ENCODE results near the gene KCNQ1.

The KCNQ1 gene

DNA sequence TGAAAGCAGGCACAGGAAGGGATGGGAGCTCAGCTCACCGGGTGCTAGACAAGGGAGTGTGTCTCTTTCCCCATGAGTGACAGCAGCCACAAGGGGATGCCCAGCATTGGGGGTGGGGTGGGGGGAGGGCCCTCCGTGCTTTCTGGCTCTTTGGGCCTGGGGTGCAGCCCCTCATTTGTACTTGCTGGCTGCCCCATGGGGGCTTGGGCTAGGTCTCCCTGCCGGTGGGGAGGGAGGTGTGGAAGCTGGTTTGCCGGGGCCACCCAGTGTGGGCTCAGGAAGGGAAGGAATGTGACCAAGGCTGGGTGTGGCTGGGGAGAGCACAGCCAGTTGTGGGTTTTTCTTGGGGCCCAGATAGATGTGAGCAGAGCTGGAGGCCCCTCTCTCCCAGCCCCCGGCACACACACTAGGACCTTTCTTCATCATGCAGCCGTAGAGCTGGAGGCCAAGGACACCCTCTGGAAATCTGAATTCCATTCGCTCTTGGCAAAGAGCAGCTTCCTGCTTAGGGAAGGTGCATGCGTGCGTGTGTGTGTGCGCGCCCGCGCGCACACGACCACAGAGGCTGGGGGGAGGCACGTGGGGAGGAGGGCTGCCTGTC, 229.2 kb downstream of the KCNQ1 start:
- H3K27ac ChIP-seq (ENCODE audit: low read depth, low read length), result no peak overlapping the region
- H3K9ac ChIP-seq (ENCODE audit: low read depth, low read length), result no peak overlapping the region
- H3K4me3 ChIP-seq (ENCODE audit: low read depth, low read length), result no peak overlapping the region
- no peaks in the 10 kb centered on the region for H3K36me3 ChIP-seq (ENCODE audit: control insufficient read depth, insufficient read depth, low read length)
- no peaks in the 10 kb centered on the region for H3K27me3 ChIP-seq (ENCODE audit: control insufficient read depth, insufficient read depth, low read length)
- no peaks in the 10 kb centered on the region for H3K9me3 ChIP-seq (ENCODE audit: control insufficient read depth, insufficient read depth, low read length)
- H3K4me1 ChIP-seq (ENCODE audit: control insufficient read depth, insufficient read depth, low read length), result peaks cover 7% of the 10 kb centered on the region; the same call in 1 of the 2 replicates

DNA sequence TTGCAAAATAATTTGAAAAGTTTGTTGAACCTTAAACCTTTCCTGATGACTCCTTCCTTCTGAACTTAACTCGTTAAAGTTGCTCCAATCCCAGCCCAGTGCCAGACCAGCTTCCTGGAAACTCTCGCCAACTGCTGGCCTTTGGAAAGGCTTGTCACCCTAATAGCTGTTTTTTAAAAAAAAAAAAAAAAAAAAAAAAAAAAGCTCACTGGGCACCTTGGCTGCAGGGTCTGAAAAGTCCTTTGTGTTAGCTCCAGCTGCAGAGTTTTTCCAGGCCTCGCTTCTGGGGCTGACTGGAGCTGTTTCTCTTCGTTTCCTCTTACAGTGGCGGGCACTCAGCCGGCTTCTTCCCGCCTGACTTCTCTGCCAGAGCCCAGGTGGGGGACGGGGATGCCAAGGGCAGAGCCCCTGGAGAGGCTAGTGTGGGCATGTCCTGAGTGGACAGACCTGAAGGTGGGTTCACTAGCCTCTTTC, 229.9 kb downstream of the KCNQ1 start:
- Histone ChIP-seq H3K4me1 (ENCODE audit: control insufficient read depth, insufficient read depth, low read length) (peaks cover 7% of the 10 kb centered on the region; the same call in 1 of the 2 replicates), H3K4me3 (ENCODE audit: low read depth, low read length) (no peak overlapping the region)

DNA sequence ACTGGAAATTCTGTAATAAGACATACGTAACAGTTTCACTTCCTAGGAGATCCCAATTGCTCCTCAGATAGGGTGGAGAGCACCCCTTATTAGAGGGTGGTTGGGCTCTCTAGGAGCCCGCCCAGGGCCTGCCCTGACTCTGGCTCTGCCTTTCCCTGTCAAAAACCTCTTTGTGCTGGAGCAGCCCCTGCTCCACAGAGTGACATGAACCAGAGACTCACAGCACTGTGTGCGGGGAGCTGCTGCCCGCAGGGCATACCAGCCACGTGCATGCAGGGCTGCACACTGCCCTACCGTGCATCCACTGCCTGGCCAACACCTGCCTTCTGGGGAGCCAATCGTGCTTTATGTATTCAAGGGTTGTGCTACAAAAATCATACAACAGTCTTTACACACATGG, 230.7 kb downstream of the KCNQ1 start:
- Histone ChIP-seq H3K9ac (ENCODE audit: low read depth, low read length) (no peak overlapping the region), H3K9me3 (ENCODE audit: control insufficient read depth, insufficient read depth, low read length) (no peaks in the 10 kb centered on the region), H3K4me3 (ENCODE audit: low read depth, low read length) (no peak overlapping the region), H3K27me3 (ENCODE audit: control insufficient read depth, insufficient read depth, low read length) (no peaks in the 10 kb centered on the region), H3K4me1 (ENCODE audit: control insufficient read depth, insufficient read depth, low read length) (peaks cover 7% of the 10 kb centered on the region; the same call in 1 of the 2 replicates), H3K27ac (ENCODE audit: low read depth, low read length) (no peak overlapping the region), H3K36me3 (ENCODE audit: control insufficient read depth, insufficient read depth, low read length) (no peaks in the 10 kb centered on the region)

More for the DNA sequence above, 229.9 kb downstream of the KCNQ1 start:
- H3K27ac ChIP-seq (ENCODE audit: low read depth, low read length), result no peak overlapping the region
- no peaks in the 10 kb centered on the region for H3K9me3 ChIP-seq (ENCODE audit: control insufficient read depth, insufficient read depth, low read length)
- no peaks in the 10 kb centered on the region for H3K36me3 ChIP-seq (ENCODE audit: control insufficient read depth, insufficient read depth, low read length)
- no peaks in the 10 kb centered on the region for H3K27me3 ChIP-seq (ENCODE audit: control insufficient read depth, insufficient read depth, low read length)
- H3K9ac ChIP-seq (ENCODE audit: low read depth, low read length), result no peak overlapping the region

GRCh38 chr11:2677127-2677526, 232.3 kb downstream of the KCNQ1 start:
- Histone ChIP-seq H3K27me3 (ENCODE audit: control insufficient read depth, insufficient read depth, low read length) (no peaks in the 10 kb centered on the region), H3K4me1 (ENCODE audit: control insufficient read depth, insufficient read depth, low read length) (peaks cover 7% of the 10 kb centered on the region), H3K36me3 (ENCODE audit: control insufficient read depth, insufficient read depth, low read length) (no peaks in the 10 kb centered on the region), H3K9ac (ENCODE audit: low read depth, low read length) (no peak overlapping the region), H3K9me3 (ENCODE audit: control insufficient read depth, insufficient read depth, low read length) (no peaks in the 10 kb centered on the region), H3K4me3 (ENCODE audit: low read depth, low read length) (no peak overlapping the region), H3K27ac (ENCODE audit: low read depth, low read length) (no peak overlapping the region)

DNA sequence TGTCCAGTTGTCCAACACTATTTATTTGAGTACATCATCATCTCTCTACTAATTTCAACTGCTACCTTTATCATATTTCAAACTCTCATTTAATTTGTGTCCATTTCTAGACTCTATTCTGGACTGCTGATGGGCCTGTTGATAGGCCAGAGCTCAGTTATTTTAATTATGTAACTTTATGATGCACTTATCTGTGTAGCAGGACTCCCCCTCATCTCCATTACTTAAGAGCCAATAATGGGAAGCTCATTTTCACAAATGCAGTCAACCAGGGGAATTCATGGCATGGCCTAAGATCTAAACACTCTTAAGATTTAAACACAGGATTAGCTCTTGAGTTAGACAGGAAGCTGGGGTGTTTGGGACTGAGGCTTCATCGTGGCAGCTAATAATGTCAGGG, 233.6 kb downstream of the KCNQ1 start:
- Histone ChIP-seq H3K9me3 (ENCODE audit: control insufficient read depth, insufficient read depth, low read length) (no peaks in the 10 kb centered on the region), H3K4me3 (ENCODE audit: low read depth, low read length) (no peak overlapping the region), H3K27me3 (ENCODE audit: control insufficient read depth, insufficient read depth, low read length) (no peaks in the 10 kb centered on the region), H3K27ac (ENCODE audit: low read depth, low read length) (no peak overlapping the region), H3K36me3 (ENCODE audit: control insufficient read depth, insufficient read depth, low read length) (no peaks in the 10 kb centered on the region), H3K9ac (ENCODE audit: low read depth, low read length) (no peak overlapping the region), H3K4me1 (ENCODE audit: control insufficient read depth, insufficient read depth, low read length) (peaks cover 16% of the 10 kb centered on the region)

- no peak overlapping the region for H3K9ac ChIP-seq (ENCODE audit: low read depth, low read length)
- H3K9me3 ChIP-seq (ENCODE audit: control insufficient read depth, insufficient read depth, low read length), result no peaks in the 10 kb centered on the region
Observed at GRCh38 chr11:2679011-2679676, 234.3 kb downstream of the KCNQ1 start.

DNA sequence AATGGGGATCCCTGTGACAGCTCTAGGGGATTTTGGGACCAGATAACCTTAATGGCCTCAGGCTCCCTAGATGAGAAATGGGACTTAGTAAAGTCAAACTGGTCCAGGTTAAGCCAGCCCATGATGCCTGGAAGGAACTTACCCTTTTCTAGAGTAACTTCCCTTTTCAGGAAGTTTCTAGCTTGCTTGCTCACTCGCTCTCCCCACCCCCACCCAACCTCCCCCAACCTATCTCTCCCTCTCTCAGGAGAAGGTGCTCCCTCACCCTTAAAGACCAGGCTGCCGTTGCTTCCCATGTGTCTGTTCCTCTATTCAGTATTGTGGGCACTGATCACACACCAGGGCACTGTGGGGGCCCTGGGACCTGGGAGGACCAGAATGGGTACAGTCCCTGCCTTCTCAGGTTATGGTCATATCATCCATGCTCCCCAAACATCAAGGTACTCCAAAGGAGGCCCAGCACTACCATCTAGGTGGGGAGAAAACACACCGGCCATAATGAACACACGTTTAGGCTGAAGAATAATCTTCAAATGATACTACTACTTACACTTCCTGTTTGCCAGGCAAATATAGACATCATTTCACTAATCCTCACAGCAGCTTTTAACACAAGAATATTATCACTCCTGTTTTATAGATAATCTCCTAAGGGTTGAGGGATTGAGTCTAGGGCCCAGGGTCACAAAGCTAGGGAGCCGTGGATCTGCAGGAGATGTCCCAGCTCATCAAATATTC, 236.8 kb downstream of the KCNQ1 start:
- Histone ChIP-seq H3K27ac (ENCODE audit: low read depth, low read length) (no peak overlapping the region), H3K4me3 (ENCODE audit: low read depth, low read length) (no peak overlapping the region), H3K4me1 (ENCODE audit: control insufficient read depth, insufficient read depth, low read length) (peaks cover 14% of the 10 kb centered on the region), H3K27me3 (ENCODE audit: control insufficient read depth, insufficient read depth, low read length) (no peaks in the 10 kb centered on the region), H3K9me3 (ENCODE audit: control insufficient read depth, insufficient read depth, low read length) (no peaks in the 10 kb centered on the region), H3K9ac (ENCODE audit: low read depth, low read length) (no peak overlapping the region), H3K36me3 (ENCODE audit: control insufficient read depth, insufficient read depth, low read length) (peaks cover 6% of the 10 kb centered on the region; the same call in 1 of the 2 replicates)

More at GRCh38 chr11:2679011-2679676, 234.3 kb downstream of the KCNQ1 start:
- no peaks in the 10 kb centered on the region for H3K36me3 ChIP-seq (ENCODE audit: control insufficient read depth, insufficient read depth, low read length)
- H3K4me1 ChIP-seq (ENCODE audit: control insufficient read depth, insufficient read depth, low read length), result peaks cover 18% of the 10 kb centered on the region
- no peak overlapping the region for H3K27ac ChIP-seq (ENCODE audit: low read depth, low read length)
- no peaks in the 10 kb centered on the region for H3K27me3 ChIP-seq (ENCODE audit: control insufficient read depth, insufficient read depth, low read length)
- no peak overlapping the region for H3K4me3 ChIP-seq (ENCODE audit: low read depth, low read length)

- H3K36me3 ChIP-seq (ENCODE audit: control insufficient read depth, insufficient read depth, low read length), result peaks cover 11% of the 10 kb centered on the region; the same call in 1 of the 2 replicates
- no peaks in the 10 kb centered on the region for H3K9me3 ChIP-seq (ENCODE audit: control insufficient read depth, insufficient read depth, low read length)
- no peaks in the 10 kb centered on the region for H3K27me3 ChIP-seq (ENCODE audit: control insufficient read depth, insufficient read depth, low read length)
- H3K4me3 ChIP-seq (ENCODE audit: low read depth, low read length), result no peak overlapping the region
- no peak overlapping the region for H3K27ac ChIP-seq (ENCODE audit: low read depth, low read length)
- no peak overlapping the region for H3K9ac ChIP-seq (ENCODE audit: low read depth, low read length)
- H3K4me1 ChIP-seq (ENCODE audit: control insufficient read depth, insufficient read depth, low read length), result peaks cover 22% of the 10 kb centered on the region
Observed at GRCh38 chr11:2683806-2684205, 239.0 kb downstream of the KCNQ1 start.

- Histone ChIP-seq H3K4me1 (ENCODE audit: control insufficient read depth, insufficient read depth, low read length) (peaks cover 26% of the 10 kb centered on the region), H3K9ac (ENCODE audit: low read depth, low read length) (no peak overlapping the region), H3K27me3 (ENCODE audit: control insufficient read depth, insufficient read depth, low read length) (no peaks in the 10 kb centered on the region), H3K36me3 (ENCODE audit: control insufficient read depth, insufficient read depth, low read length) (peaks cover 11% of the 10 kb centered on the region; the same call in 1 of the 2 replicates), H3K27ac (ENCODE audit: low read depth, low read length) (no peak overlapping the region), H3K9me3 (ENCODE audit: control insufficient read depth, insufficient read depth, low read length) (no peaks in the 10 kb centered on the region), H3K4me3 (ENCODE audit: low read depth, low read length) (no peak overlapping the region)
Observed at GRCh38 chr11:2684581-2684980, 239.8 kb downstream of the KCNQ1 start.

DNA sequence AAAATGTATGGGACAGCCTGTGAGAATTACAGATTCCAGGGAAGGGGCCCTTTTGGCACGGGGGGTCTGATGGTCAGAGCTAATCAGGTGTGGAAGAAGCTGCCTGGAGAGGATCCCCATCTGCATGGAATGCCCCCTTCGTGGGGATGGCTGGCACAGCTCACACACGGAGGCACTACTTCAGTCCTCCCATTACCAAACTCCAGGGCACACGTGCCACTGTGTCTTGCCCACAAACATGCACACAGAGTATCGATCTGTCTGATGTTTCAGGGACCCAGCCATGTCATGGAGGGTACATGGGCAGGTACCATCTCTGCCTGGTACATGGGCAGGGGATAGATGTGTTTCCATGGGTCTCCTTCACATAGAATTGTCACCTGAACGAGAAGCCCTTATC, 240.2 kb downstream of the KCNQ1 start:
- Histone ChIP-seq H3K27ac (ENCODE audit: low read depth, low read length) (no peak overlapping the region), H3K36me3 (ENCODE audit: control insufficient read depth, insufficient read depth, low read length) (peaks cover 11% of the 10 kb centered on the region; the same call in 1 of the 2 replicates), H3K27me3 (ENCODE audit: control insufficient read depth, insufficient read depth, low read length) (no peaks in the 10 kb centered on the region), H3K4me3 (ENCODE audit: low read depth, low read length) (no peak overlapping the region), H3K4me1 (ENCODE audit: control insufficient read depth, insufficient read depth, low read length) (peaks cover 31% of the 10 kb centered on the region), H3K9me3 (ENCODE audit: control insufficient read depth, insufficient read depth, low read length) (no peaks in the 10 kb centered on the region), H3K9ac (ENCODE audit: low read depth, low read length) (no peak overlapping the region)
